Cardiac fibroblast (primary cell): ENCODE data around the gene FBLIM1.

Experiments used
- DNase-seq, 2 donors: peaks; one replicate each; pipeline versions ENCODE4 v3.0.0 to v3.0.0-alpha.2; 2010; ENCODE audit warnings: low read depth in 2 of 2
- H3K4me3 ChIP-seq, 2 donors: replicated peaks in 1 of 2; 1 replicate in 1 of 2; 2 replicates in 1 of 2; pipeline ENCODE4 v1.5.1; 2011; ENCODE audit warnings: low read depth in 2 of 2, low read length in 2 of 2, mild to moderate bottlenecking in 2 of 2, moderate library complexity in 1 of 2
- CTCF ChIP-seq: IDR thresholded peaks from one replicate; pipeline ENCODE4 v1.5.1; 2011; ENCODE audit warnings: low read depth, mild to moderate bottlenecking, low read length, inconsistent platforms

FBLIM1 gene

DNA sequence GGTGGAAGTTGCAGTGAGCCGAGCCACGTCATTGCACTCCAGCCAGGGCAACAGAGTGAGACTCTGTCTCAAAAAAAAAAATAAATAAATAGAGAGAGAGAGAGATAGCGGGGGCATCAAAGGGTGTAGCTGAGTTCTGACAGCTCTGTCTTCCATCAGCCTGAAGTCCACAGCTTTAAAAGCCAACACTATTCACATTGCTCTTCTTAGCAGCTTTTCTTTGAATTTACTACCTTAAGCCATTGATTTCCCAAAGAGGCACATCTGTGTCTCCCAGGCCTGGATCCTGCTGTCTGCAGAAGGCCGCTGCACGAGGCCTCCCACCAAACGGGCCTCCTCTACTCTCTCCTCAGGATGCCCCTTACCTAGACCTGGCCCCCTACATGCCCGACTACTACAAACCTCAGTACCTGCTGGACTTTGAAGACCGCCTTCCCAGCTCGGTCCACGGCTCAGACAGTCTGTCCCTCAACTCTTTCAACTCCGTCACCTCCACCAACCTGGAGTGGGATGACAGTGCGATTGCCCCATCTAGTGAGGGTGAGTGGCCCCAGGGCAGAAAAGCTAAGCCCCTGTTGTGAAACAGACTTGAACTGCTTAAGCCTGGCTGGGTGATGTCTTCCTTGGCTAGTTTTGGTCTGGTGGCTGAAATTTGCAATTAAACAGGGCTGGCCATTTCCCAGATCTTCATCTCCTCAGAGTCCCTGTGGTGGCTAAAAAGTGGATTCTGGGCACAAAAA, 39.0 kb upstream of the FBLIM1 start:
- no peak for DNase-seq
- TF ChIP-seq CTCF, result no peak
- no peak overlapping the region for H3K4me3 ChIP-seq

- no peak for DNase-seq
- TF ChIP-seq CTCF, result no peak
- no peak overlapping the region for H3K4me3 ChIP-seq
Measured at GRCh38 chr1:15720861-15721260, 37.7 kb upstream of the FBLIM1 start.

DNA sequence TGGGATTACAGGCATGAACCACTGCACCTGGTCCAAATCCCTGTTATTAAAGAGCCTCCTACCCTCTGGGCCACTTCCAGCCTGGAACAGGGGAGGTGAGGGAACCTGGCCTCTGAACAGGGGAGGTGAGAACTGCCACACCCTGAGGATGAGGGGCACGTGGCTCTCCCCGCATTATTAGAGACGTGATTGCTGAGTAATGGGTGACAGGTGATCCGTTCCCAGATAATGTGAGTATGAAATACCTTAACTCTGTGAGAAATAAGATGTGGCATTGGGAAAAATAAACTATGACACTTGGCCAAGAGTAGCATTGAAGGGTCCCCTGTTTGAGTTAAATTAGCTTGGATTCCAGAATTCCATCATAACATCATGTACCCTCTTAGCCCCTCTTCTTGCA, 36.2 kb upstream of the FBLIM1 start:
- TF ChIP-seq CTCF, result no peak
- no peak for DNase-seq
- no peak overlapping the region for H3K4me3 ChIP-seq

DNA sequence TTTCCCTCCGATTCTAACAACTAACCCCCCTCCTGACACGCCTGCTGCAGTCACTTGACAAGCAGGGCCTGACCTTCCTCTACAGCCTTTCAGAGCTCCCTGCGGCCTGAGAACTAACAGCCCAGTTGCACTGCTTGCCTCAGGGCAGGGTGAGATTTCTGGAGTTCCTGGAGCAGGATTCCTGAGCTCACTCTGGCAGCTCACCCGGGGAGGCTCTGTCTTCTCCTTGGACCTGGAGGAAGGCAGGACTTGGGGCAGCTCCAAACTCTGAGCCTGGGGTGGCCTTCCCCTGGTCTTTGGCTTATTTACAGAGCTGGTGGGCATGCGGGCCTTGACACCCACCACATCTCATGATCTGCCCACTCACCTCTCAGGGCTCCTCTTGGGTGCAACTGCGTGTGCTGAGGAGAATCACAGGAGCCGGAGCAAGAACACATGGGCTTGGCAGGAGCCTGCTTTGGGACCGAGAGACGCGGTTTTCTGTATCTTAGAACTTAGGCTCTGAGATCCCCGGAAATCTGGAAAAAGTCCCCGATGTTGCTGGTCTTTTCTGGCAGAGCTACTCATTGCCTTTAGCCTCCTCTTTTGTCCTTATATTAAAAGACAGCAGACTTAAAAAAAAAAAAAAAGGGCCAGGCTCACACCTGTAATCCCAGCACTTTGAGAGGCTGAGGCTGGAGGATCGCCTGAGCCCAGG, 35.6 kb upstream of the FBLIM1 start:
- no peak overlapping the region for H3K4me3 ChIP-seq
- DNase-seq, result no peak
- no peak for TF ChIP-seq CTCF

GRCh38 chr1:15723631-15724246, 34.9 kb upstream of the FBLIM1 start:
- no peak for TF ChIP-seq CTCF
- no peak for DNase-seq

DNA sequence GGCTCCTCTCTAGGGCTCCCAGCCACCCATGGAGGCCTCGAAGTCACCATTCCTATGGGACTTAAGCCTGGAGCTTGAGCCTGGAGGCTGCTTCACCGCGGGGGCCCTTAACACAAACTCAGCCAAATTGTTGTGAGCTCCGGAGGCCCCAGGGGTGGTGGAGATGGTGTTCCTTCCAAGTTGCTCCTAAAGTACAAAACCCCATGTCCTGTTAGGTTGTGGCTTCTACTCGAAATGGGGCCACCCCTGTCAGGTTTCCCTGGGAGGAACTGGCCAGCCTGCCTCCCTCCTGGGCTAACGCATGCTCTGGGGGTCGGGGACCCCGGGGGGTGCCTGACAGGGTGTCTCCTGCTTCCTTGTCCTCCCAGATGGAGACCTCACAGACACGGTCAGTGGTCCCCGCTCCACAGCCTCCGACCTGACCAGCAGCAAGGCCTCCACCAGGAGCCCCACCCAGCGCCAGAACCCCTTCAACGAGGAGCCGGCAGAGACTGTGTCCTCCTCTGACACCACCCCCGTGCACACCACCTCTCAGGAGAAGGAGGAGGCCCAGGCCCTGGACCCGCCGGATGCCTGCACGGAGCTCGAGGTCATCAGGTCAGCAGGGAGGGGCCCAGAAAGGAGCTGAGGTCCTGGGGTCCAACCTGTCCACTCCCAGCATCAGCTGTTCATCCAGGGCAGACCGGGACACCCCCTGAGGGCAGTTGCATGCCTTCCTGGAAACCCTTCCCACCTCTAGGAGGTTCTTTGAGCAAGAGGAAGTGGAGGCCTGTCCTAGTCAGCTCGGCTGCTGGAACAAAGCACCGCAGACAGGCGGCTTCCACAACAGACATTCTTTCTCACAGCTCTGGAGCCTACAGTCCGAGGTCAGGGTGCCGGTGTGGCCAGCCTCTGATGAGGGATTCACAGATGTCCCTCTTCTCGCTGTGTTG, 33.4 kb upstream of the FBLIM1 start:
- no peak overlapping the region for H3K4me3 ChIP-seq
- no peak for TF ChIP-seq CTCF
- DNase-seq, result peak in 1 of 2 donors; percentile 31

More at GRCh38 chr1:15723631-15724246, 34.9 kb upstream of the FBLIM1 start:
- H3K4me3 ChIP-seq, result no peak overlapping the region
